HG03457 (cell line): ENCODE measurements around the gene MRPL40.

Experiments
- ATAC-seq: cut with Tn5 transposase; IDR thresholded peaks from one replicate; pipeline ENCODE4 v1.9.1; 2021; ENCODE audit warnings: moderate number of reproducible peaks; ENCODE audit not compliant: unreplicated experiment

MRPL40 gene

DNA sequence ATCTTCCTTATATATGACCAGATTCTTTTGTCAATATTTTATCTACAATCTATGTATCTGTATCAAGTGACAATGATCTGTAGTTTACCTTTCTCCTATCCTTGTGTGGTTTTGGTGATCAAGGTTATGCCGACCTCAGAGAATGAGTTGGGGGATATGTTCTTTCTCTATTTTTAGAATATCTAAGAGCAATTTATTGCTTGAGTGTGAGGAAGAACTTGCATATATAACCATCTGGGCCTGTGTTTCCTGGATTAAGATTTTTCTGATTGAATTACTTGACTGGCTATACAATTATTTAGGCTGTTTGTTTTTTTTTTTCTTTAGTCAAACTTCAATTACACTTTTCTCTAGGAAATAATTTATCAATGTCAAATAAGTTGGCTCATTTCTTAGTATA, 29.2 kb downstream of the MRPL40 start:
- no peak for ATAC-seq

DNA sequence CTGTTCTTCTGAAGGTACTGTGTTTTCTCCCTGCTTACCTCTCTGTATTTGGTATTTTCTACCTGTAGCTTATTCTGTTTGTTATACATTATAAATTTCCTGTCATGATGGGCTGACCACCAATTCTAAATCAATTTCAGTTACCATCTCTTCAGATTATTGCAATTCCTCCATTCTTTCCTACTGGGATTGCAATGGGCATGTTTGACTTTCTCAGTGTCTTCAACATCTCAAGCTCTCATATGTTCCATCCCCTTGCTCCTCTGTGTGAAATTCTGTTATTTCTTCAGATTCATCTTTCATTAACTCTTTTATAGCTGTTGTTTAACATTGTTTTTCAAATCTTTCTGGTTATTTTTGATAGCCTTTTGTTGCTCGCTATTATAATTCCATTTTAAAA, 30.7 kb downstream of the MRPL40 start:
- ATAC-seq, result no peak

DNA sequence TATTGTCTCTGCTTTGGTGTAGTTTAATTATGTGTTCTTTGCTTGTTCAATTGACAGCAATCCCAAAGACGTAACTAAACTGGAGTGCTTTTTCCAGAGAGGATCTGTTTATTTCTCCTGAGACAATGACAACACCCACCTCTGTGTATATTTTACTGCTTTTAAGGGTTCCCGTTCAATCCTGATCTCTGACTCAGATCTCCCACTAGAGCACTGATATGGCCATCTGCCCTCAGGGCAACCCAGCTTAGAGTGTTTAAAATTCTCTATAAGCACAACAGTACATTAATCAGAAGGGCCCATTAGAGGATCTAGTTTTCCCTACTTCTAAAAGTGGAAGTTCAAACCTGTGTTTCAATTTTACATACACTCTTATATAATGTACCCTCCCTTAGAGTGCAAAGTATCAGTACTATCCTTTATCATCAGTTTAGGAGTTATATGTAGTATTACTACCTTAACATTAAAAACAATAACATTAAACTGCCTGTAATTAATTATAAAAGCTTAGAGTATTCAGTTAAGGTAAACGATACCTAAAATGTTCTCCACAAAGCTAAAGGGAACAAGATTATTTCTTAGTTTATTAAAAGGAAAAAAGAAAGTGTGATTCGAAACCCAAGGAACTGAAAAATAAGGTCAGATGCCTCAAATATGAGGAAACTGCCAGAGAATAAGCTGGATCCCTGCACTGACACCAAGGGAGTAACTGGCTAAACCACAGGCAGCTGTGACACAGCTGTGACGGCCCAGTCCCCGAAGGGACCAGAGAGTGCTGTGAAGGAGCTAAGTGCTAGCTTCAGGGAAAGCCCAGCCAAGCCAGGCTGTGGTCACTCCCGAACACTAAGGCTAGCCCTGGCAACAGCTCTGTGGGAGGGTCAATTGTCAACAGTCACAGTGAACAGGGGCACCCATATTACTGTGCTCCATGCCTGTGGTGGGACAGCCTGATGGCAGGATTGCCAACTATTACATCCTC, 31.4 kb downstream of the MRPL40 start:
- ATAC-seq, result no peak

DNA sequence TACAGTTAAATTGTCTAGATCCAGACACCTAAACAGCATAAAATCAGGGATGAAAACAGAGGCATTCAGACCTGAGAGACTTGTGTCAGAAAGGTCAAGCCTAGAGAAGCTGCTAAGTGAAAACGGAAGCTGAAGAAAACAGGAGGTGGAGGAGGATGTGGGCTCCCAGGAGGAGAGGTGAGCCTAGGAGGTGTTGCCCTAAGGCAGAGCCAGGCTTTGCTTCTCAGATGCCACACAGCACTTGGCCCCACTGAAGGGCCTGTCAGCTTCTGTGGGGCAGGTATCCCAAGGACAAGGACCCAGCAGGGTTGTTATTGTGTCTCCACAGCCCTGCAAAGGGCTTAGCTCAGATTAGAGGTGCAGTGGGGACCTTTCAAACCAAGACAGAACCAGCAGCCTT, 32.2 kb downstream of the MRPL40 start:
- ATAC-seq, result no peak

DNA sequence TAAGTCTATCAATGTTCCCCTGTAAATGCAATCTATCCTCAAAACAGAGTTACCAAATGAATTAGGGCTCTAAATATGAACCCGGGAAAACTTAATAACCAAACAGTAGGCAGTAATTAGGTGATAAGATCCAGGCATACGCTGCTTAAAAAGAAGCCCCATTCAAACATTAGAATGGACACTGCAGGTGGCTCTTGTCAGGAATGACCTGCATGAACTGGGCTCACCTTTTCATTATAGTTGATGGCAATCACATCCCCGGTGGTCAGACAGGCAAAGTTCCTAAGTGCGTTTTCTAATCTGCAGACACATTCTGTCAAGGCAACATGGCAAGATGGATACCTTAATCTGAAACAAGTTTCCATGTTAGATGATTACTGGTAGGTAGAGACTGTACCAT, 32.6 kb downstream of the MRPL40 start:
- ATAC-seq, result no peak

DNA sequence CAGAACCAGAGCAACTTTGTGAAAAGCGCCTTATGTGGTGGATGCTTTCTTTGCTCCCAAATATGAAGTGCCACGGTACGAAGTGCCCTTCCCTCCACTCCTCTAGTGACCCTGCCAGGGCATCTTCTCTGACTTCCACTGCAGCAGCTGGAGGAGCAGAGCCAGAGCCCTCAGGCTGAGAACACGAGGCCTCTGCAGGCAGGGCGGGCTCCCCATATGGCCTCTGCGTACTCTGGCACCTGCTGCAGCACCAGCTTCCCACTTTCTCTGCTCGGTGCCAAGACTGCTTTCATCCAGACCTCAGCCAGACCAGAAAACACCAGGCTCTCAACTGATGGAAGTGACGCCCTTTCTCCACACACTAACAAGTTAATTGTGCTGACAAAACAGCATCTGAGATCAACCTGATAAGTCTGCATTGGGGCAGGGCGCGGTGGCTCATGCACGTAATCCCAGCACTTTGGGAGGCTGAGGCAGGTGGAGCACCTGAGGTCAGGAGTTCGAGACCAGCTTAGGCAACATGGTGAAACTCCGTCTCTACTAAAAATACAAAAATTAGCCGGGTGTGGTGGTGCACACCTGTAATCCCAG, 33.9 kb downstream of the MRPL40 start:
- no peak for ATAC-seq

DNA sequence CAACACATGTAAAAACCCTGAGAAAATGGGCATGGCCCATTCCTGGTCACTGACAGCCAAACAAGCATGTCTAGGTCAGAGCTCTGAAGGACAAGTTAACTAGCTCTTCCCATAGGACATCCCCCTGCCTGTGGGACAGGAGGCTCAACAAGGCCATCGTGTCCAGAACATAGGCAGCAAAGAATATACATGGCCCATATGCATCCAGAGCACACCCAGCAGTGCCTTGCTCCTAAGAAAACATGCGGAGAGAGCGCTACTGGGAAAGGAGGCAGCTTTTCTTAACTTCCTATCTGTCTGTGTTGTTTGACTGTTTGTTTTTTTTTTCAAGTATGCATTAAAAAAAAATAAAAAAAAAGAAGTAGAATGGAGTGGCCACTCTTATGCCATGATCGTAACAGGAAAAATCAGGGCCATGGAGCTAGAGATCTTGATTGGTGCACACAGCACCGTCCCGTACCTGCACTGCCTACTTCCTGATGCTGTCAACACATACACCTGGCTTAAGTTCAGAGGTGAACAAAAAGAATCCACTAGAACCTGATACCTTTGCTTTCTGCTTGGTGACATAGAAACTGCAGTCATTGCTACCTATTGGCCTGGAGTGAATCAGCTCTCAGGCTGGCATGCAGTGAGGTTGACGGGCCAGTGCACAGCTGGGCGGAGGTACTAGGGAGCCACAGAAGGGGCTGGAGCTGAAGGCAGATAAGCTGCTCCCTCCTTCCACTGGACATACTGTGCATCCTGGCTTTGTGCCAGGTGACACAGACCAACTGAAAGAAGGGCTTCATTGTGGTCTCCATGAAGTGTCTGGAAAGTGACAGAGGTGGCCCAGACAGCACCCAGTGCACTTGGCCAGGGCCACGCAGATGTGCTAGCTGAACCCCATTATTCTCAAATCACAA, 34.8 kb downstream of the MRPL40 start:
- ATAC-seq, result no peak

DNA sequence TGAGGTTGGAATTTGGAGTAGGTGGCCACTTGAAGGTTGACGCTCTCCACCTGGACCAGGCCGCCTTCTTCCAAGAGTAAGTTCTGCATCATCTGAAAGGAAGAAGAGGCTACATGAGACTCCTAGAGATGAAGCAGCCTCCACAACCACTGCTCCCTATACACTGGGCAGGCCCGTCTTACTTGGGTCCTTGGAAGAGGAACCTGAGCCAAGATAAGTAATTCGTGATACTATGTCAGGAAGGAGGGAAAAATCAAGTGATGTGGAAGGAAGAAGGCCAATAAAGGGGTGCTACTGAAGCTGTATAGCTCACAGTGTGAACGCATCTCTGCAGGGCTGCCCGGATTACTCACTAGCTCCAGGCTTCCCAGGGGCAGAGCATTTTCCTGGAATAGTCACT, 35.6 kb downstream of the MRPL40 start:
- no peak for ATAC-seq

DNA sequence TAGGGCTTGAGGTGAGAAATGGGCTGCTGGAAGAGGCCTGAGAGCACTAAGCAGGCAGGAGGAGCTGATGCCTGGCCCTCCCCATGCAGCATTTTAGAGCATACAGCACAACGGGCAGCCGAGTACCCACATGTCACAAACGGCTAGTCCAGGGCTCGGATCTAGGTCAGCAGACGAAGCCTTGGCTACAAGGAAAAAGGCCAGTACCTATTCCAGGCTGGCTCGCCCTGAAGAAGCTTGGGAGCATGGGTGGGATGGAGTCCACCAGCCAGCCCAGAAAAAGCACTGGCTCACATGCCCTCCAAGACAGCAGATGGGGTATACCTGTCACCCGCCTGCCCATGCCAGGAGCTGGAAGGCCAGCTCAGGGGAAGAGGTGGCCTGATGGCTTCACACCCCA, 37.1 kb downstream of the MRPL40 start:
- ATAC-seq, result no peak

DNA sequence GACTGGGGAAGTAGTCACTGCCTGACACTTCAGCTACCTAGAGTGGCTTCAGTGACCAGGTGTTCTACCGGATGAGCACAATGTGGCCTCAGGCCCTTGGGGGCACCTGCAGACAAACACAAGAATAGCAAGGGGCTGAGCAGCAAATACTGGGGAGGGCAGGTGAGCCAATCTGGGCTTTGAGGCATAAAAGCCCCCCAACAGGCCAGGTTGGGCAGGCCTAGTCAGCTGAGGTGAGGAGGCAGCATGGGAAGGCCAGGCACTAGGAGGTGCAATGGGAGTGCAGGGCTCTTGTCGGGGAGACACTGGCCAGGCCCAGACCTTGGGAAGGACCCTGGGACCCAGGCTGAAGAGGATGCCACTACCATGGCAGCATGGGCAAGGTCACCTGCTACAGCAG, 37.7 kb downstream of the MRPL40 start:
- no peak for ATAC-seq

DNA sequence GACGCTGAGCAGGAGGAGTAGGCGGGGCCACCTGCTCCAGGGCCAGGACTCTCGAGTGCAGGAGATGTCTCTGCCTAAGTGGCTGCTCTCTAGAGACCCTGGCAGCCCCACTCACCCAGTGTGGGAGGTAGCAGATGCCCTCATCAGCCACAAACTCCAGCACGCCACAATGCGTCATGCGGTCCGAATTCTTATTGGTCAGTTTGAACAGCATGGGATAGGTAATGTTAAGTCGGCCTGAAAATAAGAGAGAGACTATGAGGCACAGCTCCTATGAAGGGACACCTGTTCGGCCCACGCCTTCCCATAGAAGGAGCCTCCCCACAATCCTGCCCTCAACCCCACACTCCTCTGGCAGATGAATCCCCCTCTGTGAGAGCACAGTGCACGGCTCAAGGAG, 39.2 kb downstream of the MRPL40 start:
- no peak for ATAC-seq

DNA sequence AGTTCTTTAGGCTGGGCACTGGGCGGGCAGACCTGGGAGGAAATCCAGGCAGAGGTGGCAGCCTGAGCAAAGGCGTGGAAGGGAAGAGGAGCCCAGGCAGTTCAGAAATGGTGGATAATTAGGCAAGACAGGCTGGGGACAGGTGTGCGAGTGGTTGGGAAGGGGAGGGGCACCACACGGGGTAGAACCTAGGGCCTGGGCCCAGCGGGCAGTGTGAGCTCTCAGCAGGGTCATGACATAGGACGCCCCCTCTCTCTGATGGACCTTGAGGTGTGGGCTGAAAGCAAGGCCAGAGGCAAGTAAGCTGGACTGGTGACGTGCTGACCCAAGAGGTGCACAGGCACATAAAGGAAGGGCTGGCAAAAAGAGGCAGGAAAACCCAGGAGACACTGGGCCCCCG, 39.9 kb downstream of the MRPL40 start:
- ATAC-seq, result no peak

DNA sequence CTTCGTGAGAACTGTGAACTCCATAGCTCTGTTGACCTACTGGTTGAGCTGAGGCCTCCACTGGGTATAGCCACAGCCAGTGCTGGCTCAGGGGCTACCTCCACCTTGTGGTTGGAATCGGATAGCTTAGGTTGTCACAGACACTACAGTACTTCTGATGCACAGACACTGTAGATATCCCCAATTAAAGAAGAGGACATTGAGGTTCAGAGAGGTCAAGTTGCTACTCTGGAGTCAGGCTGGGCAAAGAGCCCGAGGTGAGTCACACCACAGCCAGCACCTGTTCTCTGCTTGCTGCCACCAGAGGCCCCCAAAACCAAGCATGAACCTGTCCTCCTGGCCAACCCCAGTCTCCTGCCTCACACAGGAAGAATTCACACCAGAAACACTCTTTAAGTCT, 41.2 kb downstream of the MRPL40 start:
- ATAC-seq, result no peak

DNA sequence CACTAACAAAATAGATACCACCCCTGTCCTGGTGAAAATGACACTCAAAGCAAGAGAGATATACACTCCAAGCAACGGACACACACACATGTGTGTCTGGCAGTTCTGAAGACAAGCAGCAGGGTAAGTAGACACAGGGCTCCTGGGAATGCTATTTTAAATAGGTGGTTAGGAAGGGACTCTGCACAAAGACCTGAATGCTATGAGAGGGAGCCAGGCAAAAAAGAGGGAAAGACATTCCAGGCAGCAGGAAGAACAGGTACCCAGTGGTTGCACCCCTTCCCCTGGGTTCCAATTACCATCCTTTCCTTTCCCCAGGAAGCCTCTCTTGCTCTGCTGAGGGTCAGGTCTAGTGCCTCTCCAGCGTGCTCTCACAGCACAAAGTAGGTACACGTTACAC, 43.7 kb downstream of the MRPL40 start:
- ATAC-seq, result no peak

DNA sequence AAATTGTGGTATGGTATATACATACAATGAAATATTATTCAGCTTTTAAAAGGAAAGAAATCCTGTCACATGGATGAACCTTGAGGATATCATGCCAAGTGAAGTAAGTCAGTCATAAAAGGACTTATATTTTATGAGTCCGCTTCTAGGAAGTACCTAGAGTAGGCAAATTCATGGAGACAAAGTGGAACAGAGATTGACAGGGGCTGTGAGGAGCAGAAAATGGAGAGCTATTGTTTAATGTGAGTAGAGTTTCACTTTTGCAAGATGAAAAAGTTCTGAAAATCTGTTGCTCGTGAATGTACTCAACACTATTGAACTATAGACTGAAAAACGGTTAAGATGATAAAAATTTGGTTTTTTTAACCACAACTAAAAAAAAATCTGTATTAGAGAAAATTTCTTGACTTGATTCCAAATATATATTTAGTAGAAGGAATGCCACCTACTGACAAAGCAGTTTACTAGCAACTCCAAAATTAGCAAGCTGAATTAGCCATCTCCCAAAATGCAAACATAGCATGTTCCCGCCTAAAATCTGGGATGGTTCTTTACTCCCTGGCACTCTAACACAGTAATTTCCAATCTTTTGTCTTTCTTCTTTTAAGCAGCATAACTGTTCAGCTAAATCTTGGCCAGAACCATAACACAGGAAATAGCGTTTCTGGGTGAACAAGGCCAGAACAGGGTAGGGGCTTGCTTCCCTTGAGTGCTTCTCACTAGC, 45.1 kb downstream of the MRPL40 start:
- ATAC-seq, result no peak

DNA sequence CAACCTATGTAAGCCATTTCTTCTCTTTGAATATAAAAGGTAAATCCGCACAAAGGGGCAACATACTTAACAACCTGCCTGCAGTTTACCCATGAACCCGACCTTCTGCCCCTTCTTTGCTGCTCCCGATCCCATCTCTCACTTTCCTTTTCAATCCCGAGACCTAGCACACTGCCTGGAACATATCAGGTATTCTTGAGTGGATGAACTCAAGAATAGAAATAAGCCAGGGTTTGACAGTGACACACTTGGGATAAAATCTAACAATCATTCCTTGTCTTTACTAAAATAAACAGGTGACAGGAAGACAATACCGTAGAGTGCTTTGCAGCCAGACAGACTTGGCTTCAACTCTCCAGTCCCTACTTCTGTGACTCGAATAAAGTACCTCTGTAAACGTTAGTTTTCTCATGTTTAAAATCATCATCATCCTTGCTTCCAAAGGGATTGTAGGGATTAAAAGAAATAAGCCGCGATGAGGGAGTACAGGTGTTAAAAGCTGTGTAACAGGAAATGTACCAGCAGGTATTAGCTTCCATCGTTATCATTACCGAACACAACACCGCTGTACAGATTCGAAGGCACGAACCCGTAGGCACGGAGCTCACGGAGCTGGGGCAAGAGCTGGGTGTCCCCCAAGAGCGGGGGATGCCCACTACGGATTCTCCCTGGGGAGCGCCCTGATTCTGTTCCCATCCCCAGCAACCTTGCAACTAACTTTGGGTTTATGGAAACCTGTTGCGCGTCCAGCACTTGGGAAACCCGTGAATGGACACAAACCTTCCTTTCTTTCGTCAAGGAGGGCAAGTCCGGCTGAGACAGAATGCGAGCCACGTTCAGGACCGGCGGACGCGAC, 45.9 kb downstream of the MRPL40 start:
- no peak for ATAC-seq

DNA sequence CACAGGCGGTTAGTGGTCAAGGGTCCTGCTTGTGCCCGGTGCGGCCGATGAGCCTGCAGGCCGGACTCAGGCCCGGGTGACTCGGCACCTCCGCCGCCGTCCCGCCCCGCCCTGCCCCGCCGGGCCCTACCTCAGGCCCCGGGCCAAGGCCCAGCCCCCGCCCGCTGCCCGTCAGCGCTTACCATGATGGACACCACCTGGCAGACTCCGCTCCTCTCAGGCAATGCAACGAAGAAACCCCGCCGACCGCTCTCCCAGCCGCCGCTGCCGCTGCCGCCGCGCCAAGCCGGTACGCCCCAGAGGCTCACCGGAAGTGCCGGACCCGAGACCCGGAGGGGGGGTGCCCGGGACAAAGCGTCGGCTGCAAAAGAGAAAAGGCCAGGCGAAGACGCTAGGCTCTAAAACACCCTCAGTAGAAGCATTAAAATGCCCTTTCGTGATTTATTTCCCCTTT, 46.6 kb downstream of the MRPL40 start, which contains the start of gene UFD1:
UFD1 (minus strand) TSS at position 293 of the 454 bp plus-strand sequence; CDS start at position 185, 108 bp downstream.
- peak; percentile 25 for ATAC-seq

DNA sequence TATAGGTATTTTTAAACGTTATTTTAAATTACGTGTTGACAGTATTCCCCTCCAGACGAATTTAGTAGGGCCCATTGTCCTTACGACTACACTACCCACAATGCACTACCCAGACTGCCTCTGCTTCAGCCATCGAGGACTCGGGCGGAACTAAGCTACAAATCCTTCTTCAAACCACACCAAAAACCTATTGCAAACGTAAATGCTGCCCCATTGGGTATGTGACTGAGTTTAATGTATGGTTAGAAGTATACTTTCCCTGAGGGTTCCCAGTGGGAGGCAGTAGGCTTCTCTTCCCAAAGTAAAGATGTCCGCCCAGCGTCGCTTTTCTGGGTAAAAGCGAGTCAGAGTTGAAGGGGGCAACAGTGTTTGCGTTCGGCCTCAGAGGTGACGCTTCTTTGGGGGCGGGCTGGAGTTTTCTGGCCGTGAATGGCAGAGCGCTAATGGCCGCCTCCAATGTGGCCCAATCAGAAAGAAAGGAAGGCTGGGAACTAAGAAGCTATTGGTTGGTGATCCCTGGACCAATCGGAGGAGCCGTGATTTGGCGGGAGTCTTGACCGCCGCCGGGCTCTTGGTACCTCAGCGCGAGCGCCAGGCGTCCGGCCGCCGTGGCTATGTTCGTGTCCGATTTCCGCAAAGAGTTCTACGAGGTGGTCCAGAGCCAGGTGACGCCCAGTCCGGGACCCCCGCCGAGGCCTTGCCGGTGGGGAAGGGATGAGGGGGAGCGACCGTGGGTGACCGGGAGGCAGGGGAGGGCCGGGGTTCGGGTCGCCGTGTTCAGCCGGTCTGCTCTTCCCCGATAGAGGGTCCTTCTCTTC, 47.2 kb downstream of the MRPL40 start, which contains the start of gene CDC45:
CDC45 (plus strand) TSS at position 566 of the 818 bp plus-strand sequence; CDS start at position 615, 49 bp downstream.
- ATAC-seq, result peak; percentile 64

DNA sequence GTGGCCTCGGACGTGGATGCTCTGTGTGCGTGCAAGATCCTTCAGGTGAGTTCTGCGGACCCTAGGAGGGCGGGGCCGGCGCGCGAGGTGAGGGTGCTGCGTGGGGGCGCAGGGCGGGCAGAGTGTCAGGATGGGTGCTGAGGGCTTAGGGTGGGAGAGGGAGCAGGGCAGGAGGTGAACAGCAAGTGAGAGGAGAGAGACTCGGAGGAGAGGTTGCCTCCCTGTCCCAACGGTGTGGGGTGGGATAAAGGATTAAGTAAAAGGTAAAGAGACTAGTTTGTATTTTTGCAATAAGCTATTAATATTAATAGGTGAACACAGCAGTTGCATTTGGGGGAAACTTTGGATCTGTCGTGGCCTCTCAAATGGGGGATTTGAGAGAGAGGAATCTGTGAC, 47.8 kb downstream of the MRPL40 start:
- no peak for ATAC-seq
